IMR-90 (cell line): ENCODE data around the gene KIFC3. TPM values are rescaled to one million over a fixed set of nuclear protein-coding genes. Genes with fewer than 3 reads are reported as not detected.

Experiments
- ATAC-seq: fragments of 200-7000 bp; cut with Tn5 transposase; 2 replicates; pipeline ENCODE4 v1.9.1; 2020; ENCODE audit warnings: low read depth, mild to moderate bottlenecking, moderate library complexity
- BruUV-seq: library from RNA; stranded (reverse); fragments of 400-500 nt; replicated peaks from 2 replicates; lab custom pipeline; 2021; lab: Mats Ljungman, UMichigan
- CTCF ChIA-PET: fragments of 300-600 bp; formaldehyde crosslinking; extraction: SDS; loops from one replicate; lab custom pipeline; 2021; ENCODE audit warnings: antibody characterized with exemption; lab: Yijun Ruan, JAX
- POLR2A ChIA-PET: fragments of 300-600 bp; sonication (Branson Sonifier 250); formaldehyde crosslinking; loops from one replicate; lab custom pipeline; 2022; ENCODE audit warnings: antibody characterized with exemption; ENCODE audit not compliant: unreplicated experiment; lab: Charles Lee
- DNase-seq: peaks from one replicate; pipeline ENCODE4 v3.0.0; 2013
- H2AFZ ChIP-seq: replicated peaks from 2 replicates; pipeline ENCODE3; 2013; ENCODE audit warnings: low read length, mild to moderate bottlenecking; ENCODE audit not compliant: poor library complexity
- H2AK5ac ChIP-seq: 2 replicates; pipeline ENCODE4 v1.6.1; 2013; ENCODE audit warnings: low read depth, low read length, inconsistent platforms
- H2AK9ac ChIP-seq: replicated peaks from 2 replicates; pipeline ENCODE3; 2013; ENCODE audit warnings: mild to moderate bottlenecking, low read depth, low read length, moderate library complexity; ENCODE audit not compliant: poor library complexity
- H2BK120ac ChIP-seq: 2 replicates; pipeline ENCODE4 v1.6.1; 2013; ENCODE audit warnings: low read depth, low read length, inconsistent platforms
- H2BK15ac ChIP-seq: 3 replicates; pipeline ENCODE4 v1.6.1; 2013; ENCODE audit warnings: low read depth, low read length, inconsistent platforms
- H2BK20ac ChIP-seq: 2 replicates; pipeline ENCODE4 v1.6.1; 2013; ENCODE audit warnings: low read depth, mild to moderate bottlenecking, inconsistent platforms, low read length, moderate library complexity
- H2BK5ac ChIP-seq: 2 replicates; pipeline ENCODE4 v1.6.1; 2013; ENCODE audit warnings: mild to moderate bottlenecking, low read depth, low read length, inconsistent platforms; ENCODE audit not compliant: poor library complexity, severe bottlenecking
- H3K14ac ChIP-seq: replicated peaks from 2 replicates; pipeline ENCODE4 v1.6.1; 2013; ENCODE audit warnings: low read depth, low read length, inconsistent platforms
- H3K18ac ChIP-seq: 2 replicates; pipeline ENCODE4 v1.6.1; 2013; ENCODE audit warnings: low read depth, low read length, control low read depth
- H3K23ac ChIP-seq: 2 replicates; pipeline ENCODE4 v1.6.1; 2013; ENCODE audit warnings: low read depth, low read length, inconsistent platforms
- H3K27ac ChIP-seq: 2 replicates; pipeline ENCODE4 v1.5.1; 2013; ENCODE audit warnings: mild to moderate bottlenecking, control low read depth, low read length; ENCODE audit not compliant: insufficient read depth
- H3K27me3 ChIP-seq: 2 replicates; pipeline ENCODE4 v1.6.1; 2013; ENCODE audit warnings: low read length; ENCODE audit not compliant: control insufficient read depth, insufficient read depth
- H3K36me3 ChIP-seq: 2 replicates; pipeline ENCODE4 v1.6.1; 2013; ENCODE audit warnings: low read length, mixed read lengths; ENCODE audit not compliant: control insufficient read depth, insufficient read depth
- H3K4ac ChIP-seq: 2 replicates; pipeline ENCODE4 v1.6.1; 2013; ENCODE audit warnings: low read depth, low read length, inconsistent platforms
- H3K4me1 ChIP-seq: 2 replicates; pipeline ENCODE4 v1.6.1; 2013; ENCODE audit warnings: low read length, mixed read lengths; ENCODE audit not compliant: control insufficient read depth, insufficient read depth
- H3K4me2 ChIP-seq: 2 replicates; pipeline ENCODE4 v1.6.1; 2013; ENCODE audit warnings: low read depth, mild to moderate bottlenecking, control low read depth, low read length, moderate library complexity
- H3K4me3 ChIP-seq: 2 replicates; pipeline ENCODE4 v1.5.1; 2013; ENCODE audit warnings: low read depth, mild to moderate bottlenecking, control low read depth, low read length, moderate library complexity; ENCODE audit not compliant: insufficient read depth
- H3K56ac ChIP-seq: 2 replicates; pipeline ENCODE4 v1.6.1; 2013; ENCODE audit warnings: low read length, inconsistent platforms; ENCODE audit not compliant: insufficient read depth; ENCODE audit errors: extremely low read depth
- H3K79me1 ChIP-seq, 2 experiments: 2 replicates each; pipeline ENCODE4 v1.6.1; 2013; ENCODE audit warnings: low read length in 2 of 2, inconsistent platforms in 1 of 2, low read depth in 1 of 2
- H3K9ac ChIP-seq: 2 replicates; pipeline ENCODE4 v1.6.1; 2013; ENCODE audit warnings: low read depth, low read length, control low read depth
- H3K9me1 ChIP-seq: 2 replicates; pipeline ENCODE4 v1.6.1; 2013; ENCODE audit warnings: low read length, inconsistent platforms; ENCODE audit not compliant: insufficient read depth
- H3K9me3 ChIP-seq: 2 replicates; pipeline ENCODE4 v1.6.1; 2013; ENCODE audit warnings: low read length; ENCODE audit not compliant: control insufficient read depth, insufficient read depth
- H4K20me1 ChIP-seq: 2 replicates; pipeline ENCODE4 v1.6.1; 2013; ENCODE audit warnings: low read length, inconsistent platforms; ENCODE audit not compliant: insufficient read depth
- H4K5ac ChIP-seq: 2 replicates; pipeline ENCODE4 v1.6.1; 2013; ENCODE audit warnings: mild to moderate bottlenecking, low read depth, low read length, control low read depth
- H4K8ac ChIP-seq, 2 experiments: 2 replicates each; pipeline ENCODE4 v1.6.1; 2013; ENCODE audit warnings: low read depth in 2 of 2, low read length in 2 of 2, control low read depth in 1 of 2, inconsistent platforms in 1 of 2
- H4K91ac ChIP-seq: 2 replicates; pipeline ENCODE4 v1.6.1; 2013; ENCODE audit warnings: low read depth, low read length, inconsistent platforms; ENCODE audit not compliant: insufficient read depth
- CEBPB ChIP-seq: IDR thresholded peaks from 2 replicates; pipeline ENCODE4 v1.6.1; 2012; ENCODE audit warnings: low read depth, low read length, improper control_type of control experiment
- NFE2L2 ChIP-seq: fragments of 150-350 bp; IDR thresholded peaks from 2 replicates; pipeline ENCODE4 v1.6.1; 2016; ENCODE audit warnings: low read depth, mild to moderate bottlenecking, low read length
- RAD21 ChIP-seq: IDR thresholded peaks from 2 replicates; pipeline ENCODE4 v1.6.1; 2012; ENCODE audit warnings: low read length, improper control_type of control experiment
- WGBS, 2 experiments: methylation state at CpG; one replicate each; pipeline versions ENCODE4 v1.1.5 to v1.1.7; 2013; ENCODE audit warnings: missing lambda C conversion rate in 2 of 2; ENCODE audit not compliant: insufficient read length in 1 of 2; ENCODE audit errors: extremely low coverage in 2 of 2; 5-methylcytosine and 5-hydroxymethylcytosine counted together
- dilution Hi-C: fragments of 300-500 bp; cut with HindIII; formaldehyde crosslinking; loops from one replicate; pipeline ENCODE4 v1.14.3; 2018; ENCODE audit warnings: low sequenced_read_pairs; ENCODE audit not compliant: unreplicated experiment
- in situ Hi-C: fragments of 300-500 bp; cut with MboI; formaldehyde crosslinking; loops from 3 replicates; pipeline ENCODE4 v1.14.3; 2019; ENCODE audit warnings: low sequenced_read_pairs, inconsistent platforms, mixed read lengths
- intact Hi-C: fragments of 100-400 bp; cut with micrococcal nuclease; formaldehyde crosslinking; loops from 2 replicates; pipeline ENCODE4 v1.10.0; 2022
- polyA plus RNA-seq, 3 experiments: library from polyadenylated mRNA; depleted of rRNA; stranded (reverse); fragments of >200 nt; gene quantifications; 2 replicates each; pipeline ENCODE4 v1.2.3, GENCODE V29; 2012; ENCODE audit warnings: low replicate concordance in 1 of 3
- total RNA-seq: library from RNA; depleted of rRNA; stranded (reverse); fragments of >200 nt; gene quantifications from 2 replicates; pipeline ENCODE4 v1.2.3, GENCODE V29; 2012

KIFC3 gene
- total and polyA plus RNA-seq, 2 of the 4 experiments (the other 2 are of a cell fraction), result 48.6 to 62.5 TPM

GRCh38 chr16:57763285-57764005 is 38.8 kb downstream of the KIFC3 start:
- in situ Hi-C loops, result no loop called here
- Histone ChIP-seq H3K23ac (peak overlapping the region; percentile 40; the same call in 1 of the 2 replicates), H3K9ac (no peak overlapping the region), H2BK20ac (peak overlapping the region; percentile 73), H3K36me3 (peaks cover 63% of the 10 kb centered on the region), H3K9me1 (peaks cover 4% of the 10 kb centered on the region), H2AK5ac (peak overlapping the region; percentile 95), H3K4me1 (peaks cover 7% of the 10 kb centered on the region), H4K20me1 (peaks cover 3% of the 10 kb centered on the region; the same call in 1 of the 2 replicates), H2BK15ac (peak overlapping the region; percentile 28; the same call in 1 of the 3 replicates), H3K27ac (peak overlapping the region; percentile 16; the same call in 1 of the 2 replicates), H2BK120ac (peak overlapping the region; percentile 85), H3K27me3 (no peaks in the 10 kb centered on the region), H2BK5ac (peak overlapping the region; percentile 57), H3K9me3 (no peaks in the 10 kb centered on the region), H2AK9ac (peak overlapping the region; percentile 96), H3K4me3 (no peak overlapping the region), H3K4me2 (no peak overlapping the region), H4K91ac (peak overlapping the region; percentile 80), H3K4ac (peak overlapping the region; percentile 86), H3K56ac (no peak overlapping the region), H4K8ac (peak overlapping the region in 1 of 2 experiments; percentile 66; a peak in 1 of 4 replicates), H2AFZ (peak overlapping the region; percentile 67), H3K79me1 (peaks cover 5 to 25% of the 10 kb centered on the region in 2 experiments; a peak in 3 of 4 replicates), H3K18ac (no peak overlapping the region), H4K5ac (no peak overlapping the region), H3K14ac (peak overlapping the region; percentile 58; the same call in 1 of the 2 replicates)
- no TSS peak for BruUV-seq
- intact Hi-C loops, result no loop called here
- no peak for ATAC-seq
- dilution Hi-C loops, result no loop called here
- 80% methylated on average over 2 of the region's 14 CpGs; no CpG with 5 or more reads in 1 of the 2 experiments for WGBS, 2 experiments
- ChIA-PET CTCF (interaction anchor here (1.1 kb wide), 1 partner anchor 100 kb away, joined by 8 read pairs; no protein-coding TSS in a partner anchor), POLR2A (no interaction called here)
- TF ChIP-seq RAD21 (no peak), CEBPB (no peak), NFE2L2 (no peak)
- DNase-seq, result no peak
